ENCODE measurements around the gene RASAL2.

DNA sequence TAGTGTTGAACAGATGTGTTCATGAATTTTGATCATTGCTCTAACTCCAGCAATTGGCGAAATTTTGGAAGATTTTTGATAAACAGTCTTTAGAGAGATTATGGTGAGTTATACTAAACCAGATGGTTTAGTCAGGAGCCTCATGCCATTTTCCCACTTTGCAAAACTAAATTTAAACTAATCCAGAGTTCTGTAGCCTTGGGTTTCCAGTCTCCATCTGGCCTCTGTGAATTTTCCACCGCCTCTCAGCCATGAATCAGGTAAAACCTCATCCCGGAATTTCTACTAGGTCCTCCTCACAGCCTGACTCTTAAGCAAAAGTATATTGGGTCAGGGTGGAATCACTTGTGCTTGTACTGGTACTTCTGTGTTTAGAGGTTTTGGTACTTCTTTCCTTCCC is 358.1 kb downstream of the RASAL2 start:
- TF ChIP-seq, protein P1, sequence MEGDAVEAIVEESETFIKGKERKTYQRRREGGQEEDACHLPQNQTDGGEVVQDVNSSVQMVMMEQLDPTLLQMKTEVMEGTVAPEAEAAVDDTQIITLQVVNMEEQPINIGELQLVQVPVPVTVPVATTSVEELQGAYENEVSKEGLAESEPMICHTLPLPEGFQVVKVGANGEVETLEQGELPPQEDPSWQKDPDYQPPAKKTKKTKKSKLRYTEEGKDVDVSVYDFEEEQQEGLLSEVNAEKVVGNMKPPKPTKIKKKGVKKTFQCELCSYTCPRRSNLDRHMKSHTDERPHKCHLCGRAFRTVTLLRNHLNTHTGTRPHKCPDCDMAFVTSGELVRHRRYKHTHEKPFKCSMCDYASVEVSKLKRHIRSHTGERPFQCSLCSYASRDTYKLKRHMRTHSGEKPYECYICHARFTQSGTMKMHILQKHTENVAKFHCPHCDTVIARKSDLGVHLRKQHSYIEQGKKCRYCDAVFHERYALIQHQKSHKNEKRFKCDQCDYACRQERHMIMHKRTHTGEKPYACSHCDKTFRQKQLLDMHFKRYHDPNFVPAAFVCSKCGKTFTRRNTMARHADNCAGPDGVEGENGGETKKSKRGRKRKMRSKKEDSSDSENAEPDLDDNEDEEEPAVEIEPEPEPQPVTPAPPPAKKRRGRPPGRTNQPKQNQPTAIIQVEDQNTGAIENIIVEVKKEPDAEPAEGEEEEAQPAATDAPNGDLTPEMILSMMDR (IDR thresholded peaks at IDR 0.05): no peak
- no peak for TF ChIP-seq POLR2A (IDR thresholded peaks at IDR 0.05)
